ENCODE data around the gene NBPF3. TPM values are rescaled to one million over a fixed set of nuclear protein-coding genes. Genes with fewer than 3 reads are reported as not detected.

NBPF3 gene
- total and polyA plus RNA-seq, 2 donors (not counting 3 experiments of a cell fraction or from before 2014, with no cell fraction given) = 3.3 to 6.5 TPM

GRCh38 chr1:21510113-21510493 is 70.2 kb downstream of the NBPF3 start:
- BruUV-seq (replicated peaks) = no TSS peak
- Histone ChIP-seq H3K9ac (replicated peaks; ENCODE audit: extremely low read depth, insufficient read depth, low read length) (no peak overlapping the region), H3K4me3 (replicated peaks in 1 of 3; ENCODE audit: insufficient read depth in 1 of 3, low read depth in 1 of 3, low read length in 3 of 3) (no peak overlapping the region), H4K20me1 (replicated peaks; ENCODE audit: control insufficient read depth, extremely low read depth, insufficient read depth, low read length) (no peaks in the 10 kb centered on the region), H3K27me3 (ENCODE audit: control insufficient read depth in 2 of 2, insufficient read depth in 2 of 2, low read length in 2 of 2) (peaks cover 51 to 53% of the 10 kb centered on the region in 2 experiments), H2AFZ (ENCODE audit: low read depth, low read length) (no peak overlapping the region), H3K27ac (ENCODE audit: insufficient read depth, low read depth, low read length) (no peak overlapping the region), H3K36me3 (ENCODE audit: control insufficient read depth in 2 of 2, extremely low read depth in 1 of 2, insufficient read depth in 2 of 2, low read length in 2 of 2) (no peaks in the 10 kb centered on the region), H3K4me1 (ENCODE audit: control insufficient read depth, extremely low read depth, insufficient read depth, low read length) (peaks cover 3% of the 10 kb centered on the region), H3K9me3 (replicated peaks; ENCODE audit: control insufficient read depth, insufficient read depth, low read length) (no peaks in the 10 kb centered on the region), H3K79me2 (ENCODE audit: control insufficient read depth, insufficient read depth, low read length) (no peaks in the 10 kb centered on the region), H3K4me2 (ENCODE audit: insufficient read depth, low read length) (no peak overlapping the region), H3K9me1 (replicated peaks; ENCODE audit: control insufficient read depth, extremely low read depth, insufficient read depth, low read length) (no peaks in the 10 kb centered on the region)
- DNase-seq (ENCODE audit: low read depth, low spot score) (no peak), FAIRE-seq (no peak)
- ChIA-PET POLR2A (no interaction called here), CTCF (interaction anchor here (1.3 to 2.4 kb wide), 3 partner anchors 25 to 85 kb away, joined by 3 to 45 read pairs (median 8); no protein-coding TSS in a partner anchor)
- dilution Hi-C loops (cut with MboI; ENCODE audit: extremely low pct_ligation_motif_present, low sequenced_read_pairs) = no loop called here
- no peak for TF ChIP-seq JUN (IDR thresholded peaks at IDR 0.05; ENCODE audit: borderline replicate concordance, insufficient read depth, insufficient read length, low read depth)
- TF ChIP-seq MAX (IDR thresholded peaks at IDR 0.05; ENCODE audit: insufficient read depth, insufficient read length) = no peak
- no peak for TF ChIP-seq GATA2 (IDR thresholded peaks at IDR 0.05; ENCODE audit: insufficient read depth, insufficient read length, low read depth, low read length)
- TF ChIP-seq POLR2A (IDR thresholded peaks at IDR 0.05; ENCODE audit: low read depth, low read length) = no peak
- TF ChIP-seq EZH2 (IDR thresholded peaks at IDR 0.05; ENCODE audit: borderline replicate concordance, low read depth, low read length, severe bottlenecking) = no peak
- TF ChIP-seq MYC (IDR thresholded peaks at IDR 0.05; ENCODE audit: low read depth, low read length) = no peak
- no peak for TF ChIP-seq POLR2AphosphoS5 (IDR thresholded peaks at IDR 0.05; ENCODE audit: insufficient read depth, low read depth, low read length)
- no peak for TF ChIP-seq FOS (IDR thresholded peaks at IDR 0.05; ENCODE audit: borderline replicate concordance, insufficient read depth, low read length)
- no peak for TF ChIP-seq CTCF (IDR thresholded peaks at IDR 0.05; ENCODE audit: extremely low read depth in 1 of 2, insufficient read depth in 1 of 2, low read depth in 1 of 2, low read length in 2 of 2)
- intact Hi-C loops (cut with micrococcal nuclease) = loop anchor here (2.0 kb wide), 1 partner anchor 149 kb away; no protein-coding TSS in a partner anchor
